GM12878 (cell line): ENCODE results near the gene MTIF2. TPM values are rescaled to one million over a fixed set of nuclear protein-coding genes. Genes with fewer than 3 reads are reported as not detected.
A peak's percentile ranks its signal among the peaks of the same experiment; 100 is the strongest.

Source experiments
- ATF2 ChIP-seq: IDR thresholded peaks from 2 replicates; pipeline ENCODE4 v1.6.1; 2012; ENCODE audit warnings: low read length, inconsistent platforms
- ATF7 ChIP-seq: fragments of 450-650 bp; IDR thresholded peaks from 2 replicates; pipeline ENCODE4 v1.6.1; 2016; ENCODE audit warnings: low read depth, mild to moderate bottlenecking
- BACH1 ChIP-seq: fragments of 450-650 bp; IDR thresholded peaks from 2 replicates; pipeline ENCODE4 v1.6.1; 2017; ENCODE audit warnings: mild to moderate bottlenecking, borderline replicate concordance
- CREM ChIP-seq: IDR thresholded peaks from 2 replicates; pipeline ENCODE4 v1.6.1; 2014; ENCODE audit warnings: antibody characterized with exemption, low read depth
- E4F1 ChIP-seq: fragments of 450-650 bp; IDR thresholded peaks from 2 replicates; pipeline ENCODE4 v1.6.1; 2018; ENCODE audit warnings: borderline replicate concordance, mild to moderate bottlenecking; ENCODE audit not compliant: partially characterized antibody
- GATAD2B ChIP-seq: fragments of 450-650 bp; conservative IDR thresholded peaks from 2 replicates; pipeline ENCODE4 v1.6.1; 2017; ENCODE audit warnings: low read depth, mild to moderate bottlenecking, moderate library complexity
- IRF3 ChIP-seq: fragments of 450-650 bp; IDR thresholded peaks from 2 replicates; pipeline ENCODE4 v1.6.1; 2014; ENCODE audit warnings: mild to moderate bottlenecking
- MAX ChIP-seq: IDR thresholded peaks from 2 replicates; pipeline ENCODE4 v1.6.1; 2012; ENCODE audit warnings: low read depth, low read length, improper control_type of control experiment
- MEF2A ChIP-seq: IDR thresholded peaks from 2 replicates; pipeline ENCODE4 v1.6.1; 2011; ENCODE audit warnings: low read depth, mild to moderate bottlenecking, low read length, moderate library complexity; ENCODE audit not compliant: insufficient read depth
- MTA2 ChIP-seq: fragments of 450-650 bp; IDR thresholded peaks from 2 replicates; pipeline ENCODE4 v1.6.1; 2016; ENCODE audit warnings: low read depth, mild to moderate bottlenecking, moderate library complexity
- MXI1 ChIP-seq: fragments of 150-350 bp; IDR thresholded peaks from 2 replicates; pipeline ENCODE4 v1.6.1; 2011; ENCODE audit warnings: low read depth, mild to moderate bottlenecking, inconsistent platforms, low read length, improper control_type of control experiment
- NBN ChIP-seq: fragments of 450-650 bp; IDR thresholded peaks from 2 replicates; pipeline ENCODE4 v1.6.1; 2016
- PAX5 ChIP-seq: IDR thresholded peaks from 2 replicates; pipeline ENCODE4 v1.6.1; 2011; ENCODE audit warnings: low read depth, low read length, borderline replicate concordance
- POLR2A ChIP-seq: IDR thresholded peaks from 2 replicates; pipeline ENCODE4 v1.6.1; 2011; ENCODE audit warnings: low read depth, mild to moderate bottlenecking, low read length
- SIN3A ChIP-seq: IDR thresholded peaks from 2 replicates; pipeline ENCODE4 v1.6.1; 2012; ENCODE audit warnings: low read depth, low read length, improper control_type of control experiment
- SIX5 ChIP-seq: IDR thresholded peaks from 2 replicates; pipeline ENCODE4 v1.6.1; 2011; ENCODE audit warnings: mild to moderate bottlenecking, low read depth, low read length, moderate library complexity; ENCODE audit not compliant: severe bottlenecking
- SMAD5 ChIP-seq: IDR thresholded peaks from 2 replicates; pipeline ENCODE4 v1.6.1; 2016; ENCODE audit warnings: antibody characterized with exemption, low read depth
- SMARCA5 ChIP-seq: fragments of 450-650 bp; IDR thresholded peaks from 2 replicates; pipeline ENCODE4 v1.6.1; 2017; ENCODE audit warnings: mild to moderate bottlenecking
- STAT1 ChIP-seq: fragments of 450-650 bp; conservative IDR thresholded peaks from 2 replicates; pipeline ENCODE4 v1.6.1; 2014; ENCODE audit warnings: antibody characterized with exemption, mild to moderate bottlenecking
- TAF1 ChIP-seq: IDR thresholded peaks from 2 replicates; pipeline ENCODE4 v1.6.1; 2011; ENCODE audit warnings: mild to moderate bottlenecking, low read depth, low read length, borderline replicate concordance
- ZBTB11 ChIP-seq: fragments of 450-650 bp; formaldehyde crosslinking; IDR thresholded peaks from 2 replicates; pipeline ENCODE4 v1.5.0; 2022; ENCODE audit warnings: mild to moderate bottlenecking, missing genetic modification characterization
- ZZZ3 ChIP-seq: IDR thresholded peaks from 2 replicates; pipeline ENCODE4 v1.6.1; 2011; ENCODE audit warnings: low read depth; ENCODE audit not compliant: control insufficient read depth, insufficient read length
- polyA plus RNA-seq, 11 experiments: library from polyadenylated mRNA; depleted of rRNA in 4 of 11; unstranded in 6 of 11; stranded (reverse) in 5 of 11; fragments of >200 nt; fragmentation: Nextera tagmentation in 4 of 11; fragmentation: Illumina TruSeq in 1 of 11; extraction: Ambion mirVana in 4 of 11; extraction: Trizol in 1 of 11; gene quantifications; 1 replicate in 1 of 11; 2 replicates in 10 of 11; pipeline versions ENCODE4 v1.2.1 to v1.2.3, GENCODE V29; 2011 to 2016; ENCODE audit warnings: inconsistent platforms in 2 of 11, missing spikeins in 2 of 11, low read depth in 1 of 11
- total RNA-seq, 4 experiments: library from RNA; depleted of rRNA in 3 of 4; stranded (reverse); fragments of >200 nt in 3 of 4; fragmentation: Illumina TruSeq in 1 of 4; extraction: Trizol in 1 of 4; gene quantifications; 2 replicates each; pipeline versions ENCODE4 v1.2.1 to v1.2.3, GENCODE V29; 2013 to 2021

MTIF2 gene
- total and polyA plus RNA-seq, 10 of the 15 experiments (the other 5 are each of a cell fraction or from before 2014, with no cell fraction given): 26.4 to 63.7 (median 40.0) TPM

- TF ChIP-seq MAX: peak; percentile 49; the same call in 1 of the 2 replicates
- TF ChIP-seq MTA2: peak; percentile 31; the same call in 1 of the 2 replicates
- 0 out of 2 replicates have a peak, but pooled peaks have one; percentile 49 for TF ChIP-seq ATF7
- no peak for TF ChIP-seq IRF3
- peak; percentile 2; the same call in 1 of the 2 replicates for TF ChIP-seq SIN3A
- TF ChIP-seq STAT1: peak; percentile 73; the same call in 1 of the 2 replicates
- TF ChIP-seq ATF2: no peak
- no peak for TF ChIP-seq GATAD2B
- TF ChIP-seq SIX5: peak; percentile 84
- TF ChIP-seq SMAD5: peak; percentile 87
- TF ChIP-seq E4F1: peak; percentile 69
- peak; percentile 98 for TF ChIP-seq TAF1
- peak; percentile 77 for TF ChIP-seq MXI1
- TF ChIP-seq SMARCA5: peak; percentile 66; the same call in 1 of the 2 replicates
- 0 out of 2 replicates have a peak, but pooled peaks have one; percentile 40 for TF ChIP-seq BACH1
- peak; percentile 62; the same call in 1 of the 2 replicates for TF ChIP-seq CREM
- TF ChIP-seq NBN: peak; percentile 82
- peak; percentile 98 for TF ChIP-seq POLR2A
- no peak for TF ChIP-seq ZBTB11 (CRISPR knock-in tag)
- no peak for TF ChIP-seq ZZZ3
- 0 out of 2 replicates have a peak, but pooled peaks have one; percentile 48 for TF ChIP-seq MEF2A
- TF ChIP-seq PAX5: 0 out of 2 replicates have a peak, but pooled peaks have one; percentile 22
Measured at GRCh38 chr2:55232084-55232862, 36.8 kb downstream of the MTIF2 start, which contains the start of the genes CLHC1 and RPS27A (continued).
